Ishikawa (cell line): ENCODE data around the gene MAP2.

Source experiments
- CEBPB ChIP-seq: IDR thresholded peaks from 2 replicates; pipeline ENCODE4 v1.6.1; 2012
- CREB1 ChIP-seq: IDR thresholded peaks from 2 replicates; pipeline ENCODE4 v1.6.1; 2012; ENCODE audit warnings: low read depth
- EGR1 ChIP-seq: IDR thresholded peaks from 2 replicates; pipeline ENCODE4 v1.6.1; 2012
- EP300 ChIP-seq: IDR thresholded peaks from 2 replicates; pipeline ENCODE4 v1.6.1; 2012; ENCODE audit warnings: borderline replicate concordance
- FOXM1 ChIP-seq: IDR thresholded peaks from 2 replicates; pipeline ENCODE4 v1.6.1; 2012; ENCODE audit warnings: low read depth, borderline replicate concordance
- MAX ChIP-seq: IDR thresholded peaks from 2 replicates; pipeline ENCODE4 v1.6.1; 2012
- NFIC ChIP-seq: IDR thresholded peaks from 2 replicates; pipeline ENCODE4 v1.6.1; 2012
- RAD21 ChIP-seq: IDR thresholded peaks from 2 replicates; pipeline ENCODE4 v1.6.1; 2012; ENCODE audit warnings: low read depth
- REST ChIP-seq: IDR thresholded peaks from 2 replicates; pipeline ENCODE4 v1.6.1; 2012; ENCODE audit warnings: low read depth, mild to moderate bottlenecking
- TAF1 ChIP-seq: IDR thresholded peaks from 2 replicates; pipeline ENCODE4 v1.6.1; 2012; ENCODE audit warnings: low read depth, mild to moderate bottlenecking
- TCF12 ChIP-seq: IDR thresholded peaks from 2 replicates; pipeline ENCODE4 v1.6.1; 2012; ENCODE audit warnings: low read depth
- TEAD4 ChIP-seq: IDR thresholded peaks from 2 replicates; pipeline ENCODE4 v1.6.1; 2012
- USF1 ChIP-seq: IDR thresholded peaks from 2 replicates; pipeline ENCODE4 v1.6.1; 2012
- YY1 ChIP-seq: IDR thresholded peaks from 2 replicates; pipeline ENCODE4 v1.6.1; 2012; ENCODE audit warnings: low read depth
- ZBTB7A ChIP-seq: IDR thresholded peaks from 2 replicates; pipeline ENCODE4 v1.6.1; 2012; ENCODE audit warnings: low read depth

Gene MAP2

GRCh38 chr2:209633911-209634310 lies 210.1 kb downstream of the MAP2 start:
- TF ChIP-seq CREB1 (no peak), USF1 (no peak), YY1 (no peak), RAD21 (no peak)

GRCh38 chr2:209636076-209636475 lies 212.2 kb downstream of the MAP2 start:
- TF ChIP-seq EP300: no peak
- TF ChIP-seq YY1: no peak

- no peak for TF ChIP-seq FOXM1
- no peak for TF ChIP-seq REST
- no peak for TF ChIP-seq TCF12
- TF ChIP-seq TEAD4: no peak
- TF ChIP-seq EP300: no peak
- no peak for TF ChIP-seq CEBPB
- no peak for TF ChIP-seq NFIC
- no peak for TF ChIP-seq ZBTB7A
- TF ChIP-seq EGR1: no peak
- no peak for TF ChIP-seq YY1
- TF ChIP-seq CREB1: no peak
- no peak for TF ChIP-seq MAX
- no peak for TF ChIP-seq USF1
Observed at GRCh38 chr2:209637293-209637692, 213.4 kb downstream of the MAP2 start.

- no peak for TF ChIP-seq TEAD4
- TF ChIP-seq NFIC: no peak
- no peak for TF ChIP-seq MAX
- TF ChIP-seq FOXM1: no peak
- TF ChIP-seq TCF12: no peak
- TF ChIP-seq TAF1: no peak
- no peak for TF ChIP-seq CREB1
- no peak for TF ChIP-seq USF1
- TF ChIP-seq EP300: no peak
- TF ChIP-seq CEBPB: no peak
- TF ChIP-seq EGR1: no peak
- no peak for TF ChIP-seq ZBTB7A
- TF ChIP-seq RAD21: no peak
- TF ChIP-seq REST: no peak
- no peak for TF ChIP-seq YY1
Observed at GRCh38 chr2:209638346-209638745, 214.5 kb downstream of the MAP2 start.

- TF ChIP-seq CREB1 (no peak), TEAD4 (no peak), MAX (no peak), USF1 (no peak), FOXM1 (no peak), ZBTB7A (no peak), REST (no peak), EP300 (no peak), CEBPB (no peak), RAD21 (no peak), YY1 (no peak)
Observed at GRCh38 chr2:209640358-209640757, 216.5 kb downstream of the MAP2 start.
